ENCODE results near the gene C11orf68. TPM values are rescaled to one million over a fixed set of nuclear protein-coding genes. Genes with fewer than 3 reads are reported as not detected.

C11orf68 gene
- total RNA-seq, 1 donor from 2014 or later = 83.5 TPM

DNA sequence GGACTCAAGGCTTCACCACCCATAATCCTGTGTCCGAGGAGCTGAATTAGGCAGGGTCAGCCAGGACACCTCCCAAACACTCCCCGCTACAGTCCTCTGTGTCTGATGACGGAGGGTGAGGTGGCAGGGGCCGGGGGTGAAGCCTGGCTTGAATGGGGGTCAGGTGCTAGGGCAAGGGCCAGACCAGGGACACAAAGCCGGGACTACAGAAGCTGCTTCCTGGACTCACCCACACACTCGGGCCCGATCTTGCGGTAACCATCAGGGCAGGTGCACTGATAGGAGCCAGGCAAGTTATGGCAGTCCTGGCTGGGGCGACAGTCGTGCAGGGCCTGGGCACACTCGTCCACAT is 48.6 kb downstream of the C11orf68 start:
- peak overlapping the region; percentile 86 for H3K27ac Mint-ChIP-seq (ENCODE audit: unreplicated experiment)

DNA sequence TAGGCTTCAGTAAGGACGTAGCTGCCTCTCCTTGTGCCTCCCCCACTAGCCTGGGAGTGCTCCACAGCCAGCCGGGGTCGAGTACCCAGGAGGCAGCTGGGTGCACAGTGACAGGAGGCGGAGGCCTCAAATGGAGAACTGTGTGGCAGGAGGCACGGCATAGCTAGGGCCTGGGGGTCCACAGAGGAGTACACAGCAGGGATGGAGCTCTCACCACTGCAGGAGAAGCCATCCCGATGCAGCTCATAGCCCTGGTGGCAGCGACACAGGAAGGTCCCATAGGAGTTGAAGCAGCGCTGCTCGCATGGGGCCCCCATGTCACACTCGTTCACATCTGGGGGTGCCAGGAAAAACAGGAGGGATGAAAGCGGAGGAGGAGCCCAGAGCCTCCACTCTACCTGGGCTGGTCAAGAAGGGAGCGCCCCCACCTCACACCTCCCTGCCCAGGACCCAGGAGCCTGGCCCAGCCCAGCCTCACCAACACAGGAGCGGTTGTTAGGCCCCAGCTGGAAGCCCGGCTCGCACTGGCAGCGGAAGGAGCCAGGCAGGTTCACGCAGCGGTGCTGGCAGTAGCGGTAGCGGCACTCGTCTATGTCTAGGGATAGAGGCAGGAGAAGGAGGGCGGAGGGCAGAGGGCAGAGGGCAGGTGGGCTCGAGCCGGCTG is 49.1 kb downstream of the C11orf68 start:
- Mint-ChIP-seq H3K4me3 (ENCODE audit: unreplicated experiment) (peak overlapping the region; percentile 29), H3K36me3 (ENCODE audit: unreplicated experiment) (peaks cover 8% of the 10 kb centered on the region), H3K9me3 (ENCODE audit: unreplicated experiment) (no peaks in the 10 kb centered on the region), H3K27ac (ENCODE audit: unreplicated experiment) (peak overlapping the region; percentile 86), H3K4me1 (ENCODE audit: unreplicated experiment) (peaks cover 40% of the 10 kb centered on the region), H3K27me3 (ENCODE audit: unreplicated experiment) (no peaks in the 10 kb centered on the region)
- TF ChIP-seq, protein P1, sequence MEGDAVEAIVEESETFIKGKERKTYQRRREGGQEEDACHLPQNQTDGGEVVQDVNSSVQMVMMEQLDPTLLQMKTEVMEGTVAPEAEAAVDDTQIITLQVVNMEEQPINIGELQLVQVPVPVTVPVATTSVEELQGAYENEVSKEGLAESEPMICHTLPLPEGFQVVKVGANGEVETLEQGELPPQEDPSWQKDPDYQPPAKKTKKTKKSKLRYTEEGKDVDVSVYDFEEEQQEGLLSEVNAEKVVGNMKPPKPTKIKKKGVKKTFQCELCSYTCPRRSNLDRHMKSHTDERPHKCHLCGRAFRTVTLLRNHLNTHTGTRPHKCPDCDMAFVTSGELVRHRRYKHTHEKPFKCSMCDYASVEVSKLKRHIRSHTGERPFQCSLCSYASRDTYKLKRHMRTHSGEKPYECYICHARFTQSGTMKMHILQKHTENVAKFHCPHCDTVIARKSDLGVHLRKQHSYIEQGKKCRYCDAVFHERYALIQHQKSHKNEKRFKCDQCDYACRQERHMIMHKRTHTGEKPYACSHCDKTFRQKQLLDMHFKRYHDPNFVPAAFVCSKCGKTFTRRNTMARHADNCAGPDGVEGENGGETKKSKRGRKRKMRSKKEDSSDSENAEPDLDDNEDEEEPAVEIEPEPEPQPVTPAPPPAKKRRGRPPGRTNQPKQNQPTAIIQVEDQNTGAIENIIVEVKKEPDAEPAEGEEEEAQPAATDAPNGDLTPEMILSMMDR (IDR thresholded peaks at IDR 0.05) = no peak
- DNase-seq (ENCODE audit: extremely low spot score, unreplicated experiment) = no peak

More for the DNA sequence above, 48.6 kb downstream of the C11orf68 start:
- TF ChIP-seq, protein P1 (IDR thresholded peaks at IDR 0.05) = no peak
- H3K27me3 Mint-ChIP-seq (ENCODE audit: unreplicated experiment) = no peaks in the 10 kb centered on the region
- peaks cover 40% of the 10 kb centered on the region for H3K4me1 Mint-ChIP-seq (ENCODE audit: unreplicated experiment)
- H3K4me3 Mint-ChIP-seq (ENCODE audit: unreplicated experiment) = no peak overlapping the region
- H3K9me3 Mint-ChIP-seq (ENCODE audit: unreplicated experiment) = no peaks in the 10 kb centered on the region
- H3K36me3 Mint-ChIP-seq (ENCODE audit: unreplicated experiment) = peaks cover 5% of the 10 kb centered on the region
- DNase-seq (ENCODE audit: extremely low spot score, unreplicated experiment) = no peak

DNA sequence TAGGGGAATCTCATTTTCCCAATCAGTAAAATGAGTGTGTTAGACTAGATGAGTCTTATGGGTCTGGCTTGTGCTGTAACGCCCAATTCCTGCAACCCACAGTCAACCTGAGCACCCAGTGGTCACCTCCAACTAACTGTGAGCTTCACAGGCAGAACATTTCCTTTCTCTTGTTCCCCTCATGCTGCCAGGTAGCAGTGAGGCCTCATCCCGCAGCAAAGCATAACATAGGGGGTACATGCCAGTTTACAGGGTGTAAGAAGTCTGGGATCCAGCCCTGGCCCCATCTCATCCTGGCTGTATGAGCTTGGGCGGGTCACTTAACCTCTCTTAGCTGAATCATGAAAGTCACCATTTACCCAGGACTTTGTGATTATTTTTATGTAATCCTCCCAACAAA is 50.0 kb downstream of the C11orf68 start:
- no peak overlapping the region for H3K4me3 Mint-ChIP-seq (ENCODE audit: unreplicated experiment)
- H3K9me3 Mint-ChIP-seq (ENCODE audit: unreplicated experiment) = no peaks in the 10 kb centered on the region
- DNase-seq (ENCODE audit: extremely low spot score, unreplicated experiment) = no peak
- H3K27ac Mint-ChIP-seq (ENCODE audit: unreplicated experiment) = peak overlapping the region; percentile 86
- peaks cover 40% of the 10 kb centered on the region for H3K4me1 Mint-ChIP-seq (ENCODE audit: unreplicated experiment)
- no peaks in the 10 kb centered on the region for H3K27me3 Mint-ChIP-seq (ENCODE audit: unreplicated experiment)
- H3K36me3 Mint-ChIP-seq (ENCODE audit: unreplicated experiment) = peaks cover 8% of the 10 kb centered on the region
- TF ChIP-seq, protein P1 (IDR thresholded peaks at IDR 0.05) = no peak

- TF ChIP-seq, protein P1 (IDR thresholded peaks at IDR 0.05) = no peak
- peak overlapping the region; percentile 54 for H3K27ac Mint-ChIP-seq (ENCODE audit: unreplicated experiment)
- H3K27me3 Mint-ChIP-seq (ENCODE audit: unreplicated experiment) = no peaks in the 10 kb centered on the region
- DNase-seq (ENCODE audit: extremely low spot score, unreplicated experiment) = no peak
- H3K4me3 Mint-ChIP-seq (ENCODE audit: unreplicated experiment) = no peak overlapping the region
- peaks cover 39% of the 10 kb centered on the region for H3K4me1 Mint-ChIP-seq (ENCODE audit: unreplicated experiment)
- H3K9me3 Mint-ChIP-seq (ENCODE audit: unreplicated experiment) = no peaks in the 10 kb centered on the region
- H3K36me3 Mint-ChIP-seq (ENCODE audit: unreplicated experiment) = peaks cover 11% of the 10 kb centered on the region
Measured at GRCh38 chr11:65868076-65868667, 50.7 kb downstream of the C11orf68 start.

DNA sequence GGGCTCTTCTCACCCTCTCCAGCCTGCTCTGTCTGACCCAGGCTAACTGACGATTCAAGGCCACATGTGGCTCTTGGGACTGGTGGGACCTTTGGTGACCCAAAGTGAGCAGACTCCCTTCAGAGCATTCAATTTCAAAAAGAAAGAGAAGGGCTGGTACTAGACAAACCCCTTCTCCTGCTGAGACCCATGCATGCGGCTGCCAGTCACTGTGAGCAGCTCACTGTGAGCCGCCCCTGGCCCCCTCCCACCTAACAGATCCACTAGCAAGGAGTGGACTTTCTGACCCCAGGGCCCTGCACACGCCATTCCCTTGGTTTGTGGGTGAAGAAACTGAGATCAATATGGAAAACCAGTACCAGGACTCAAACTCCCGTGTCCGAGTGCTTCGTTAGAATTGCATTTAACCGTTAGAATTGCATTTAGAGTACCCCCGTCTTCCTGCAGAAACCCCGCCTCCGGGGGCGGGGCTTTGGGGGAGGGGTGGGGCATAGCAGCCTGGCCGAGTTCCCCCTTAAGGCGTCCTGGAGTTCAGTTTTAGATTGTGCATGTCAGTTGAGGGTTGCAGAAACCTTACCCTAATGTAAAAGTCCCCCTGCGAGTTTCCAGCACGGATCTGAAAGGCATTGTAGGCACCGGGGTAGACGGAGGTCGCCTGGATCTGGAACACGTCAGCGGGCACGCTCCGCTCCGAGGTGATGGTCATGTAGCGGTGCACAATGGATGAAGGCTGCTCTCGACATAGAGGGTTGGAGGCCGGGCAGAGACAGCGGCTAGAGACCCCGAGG is 51.4 kb downstream of the C11orf68 start:
- DNase-seq (ENCODE audit: extremely low spot score, unreplicated experiment) = no peak
- Mint-ChIP-seq H3K27ac (ENCODE audit: unreplicated experiment) (no peak overlapping the region), H3K4me1 (ENCODE audit: unreplicated experiment) (peaks cover 41% of the 10 kb centered on the region), H3K9me3 (ENCODE audit: unreplicated experiment) (no peaks in the 10 kb centered on the region), H3K36me3 (ENCODE audit: unreplicated experiment) (peaks cover 16% of the 10 kb centered on the region), H3K4me3 (ENCODE audit: unreplicated experiment) (no peak overlapping the region), H3K27me3 (ENCODE audit: unreplicated experiment) (no peaks in the 10 kb centered on the region)
- TF ChIP-seq, protein P1 (IDR thresholded peaks at IDR 0.05) = no peak

Measured in osteocyte (in vitro differentiated cells).